Measurements from ENCODE around the gene PRKG1. TPM values are rescaled to one million over a fixed set of nuclear protein-coding genes. Genes with fewer than 3 reads are reported as not detected.

The PRKG1 gene
- total RNA-seq, 8 experiments from 2014 or later, result 5.6 to 40.7 (median 6.6) TPM

DNA sequence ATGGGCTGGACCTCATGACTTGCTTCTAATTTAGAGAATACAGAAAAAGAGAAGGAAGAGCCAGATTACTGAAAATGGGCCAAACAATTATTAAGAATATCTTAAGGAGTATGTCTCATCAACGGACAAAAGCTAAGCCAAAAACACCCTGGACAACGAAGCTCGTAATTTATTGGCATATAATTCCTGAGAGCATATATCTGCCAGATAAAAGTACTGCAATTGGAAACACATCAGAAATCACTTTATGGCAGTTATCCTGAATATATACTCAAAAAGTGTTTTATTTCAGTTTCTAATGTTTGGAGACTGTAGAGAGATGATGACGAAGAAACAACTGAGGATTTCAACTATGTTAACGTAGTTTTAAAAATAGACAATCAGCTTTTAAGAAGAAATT lies 413.3 kb downstream of the PRKG1 start:
- WGBS, 10 experiments, result 69 to 100% (median 92%) methylated on average over 2 to 5 of the region's 5 CpGs
- Histone ChIP-seq H3K4me1 (replicated peaks in 1 of 2) (peaks cover 0 to 17% of the 10 kb centered on the region in 2 donors), H3K4me3 (no peak overlapping the region), H3K27ac (no peak overlapping the region)
- no peak for ATAC-seq (replicated peaks in 6 of 8)
- in situ Hi-C loops (cut with MboI; ENCODE audit: low pct_unique_long_range_greater_than_20kb in 2 of 9, low sequenced_read_pairs in 9 of 9, unreplicated experiment in 9 of 9), result no loop called here

DNA sequence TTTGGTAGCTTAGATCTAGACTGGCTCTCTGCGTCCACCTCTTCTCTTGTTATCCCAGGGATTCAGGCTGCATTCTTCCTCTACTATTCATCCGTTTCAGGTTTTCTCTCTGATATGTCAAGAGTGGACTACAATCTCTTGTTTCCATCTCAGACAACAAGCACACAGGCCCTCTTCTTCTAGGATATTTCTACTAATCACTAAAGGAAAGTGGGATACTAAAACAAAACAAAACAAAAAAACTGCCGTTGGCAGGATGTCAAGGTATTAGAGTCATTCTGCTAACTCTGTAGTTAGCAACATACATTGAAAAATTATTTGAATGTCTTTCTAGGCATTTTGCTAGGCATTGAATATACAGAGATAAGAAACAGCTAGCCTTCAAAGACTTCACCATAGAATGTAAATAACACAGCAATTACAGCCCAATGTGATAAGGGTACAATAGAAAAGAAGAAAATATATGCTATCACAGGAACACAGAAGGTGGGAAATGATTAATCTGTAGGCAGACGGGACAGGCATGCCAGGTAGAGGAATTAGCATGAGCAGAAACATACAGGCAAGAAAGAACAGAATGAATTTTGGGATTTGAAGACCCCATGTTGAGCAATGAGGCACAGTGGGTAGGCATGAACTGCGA lies 414.6 kb downstream of the PRKG1 start:
- ATAC-seq (replicated peaks in 6 of 8), result no peak
- Histone ChIP-seq H3K4me3 (no peak overlapping the region), H3K4me1 (replicated peaks in 1 of 2) (peaks cover 0 to 17% of the 10 kb centered on the region in 2 donors), H3K27ac (no peak overlapping the region)
- 43 to 100% (median 80%) methylated on average over 1 to 5 of the region's 5 CpGs; no CpG with 5 or more reads in 1 of the 10 experiments for WGBS, 10 experiments
- in situ Hi-C loops (cut with MboI; ENCODE audit: low pct_unique_long_range_greater_than_20kb in 2 of 9, low sequenced_read_pairs in 9 of 9, unreplicated experiment in 9 of 9), result no loop called here

DNA sequence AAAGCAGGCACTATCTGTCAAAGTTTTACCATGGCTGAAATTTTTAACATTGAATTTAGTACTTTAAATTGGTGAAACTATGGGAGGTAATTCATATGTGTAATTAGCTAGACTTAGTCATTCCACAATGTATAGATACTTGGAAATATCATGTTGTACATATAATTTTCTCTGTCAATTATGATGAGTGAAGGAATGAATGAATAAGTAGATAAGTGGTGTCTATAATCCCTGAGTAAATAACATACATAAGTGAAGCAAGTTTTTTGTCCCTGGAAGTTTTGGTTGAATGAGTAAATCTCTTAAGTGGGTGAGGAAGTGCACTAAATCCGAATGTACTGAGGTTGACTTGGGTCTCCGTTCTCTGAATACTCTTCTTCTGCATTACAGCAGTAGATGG lies 424.1 kb downstream of the PRKG1 start:
- Histone ChIP-seq H3K27ac (no peak overlapping the region), H3K4me1 (replicated peaks in 1 of 2) (no peaks in the 10 kb centered on the region), H3K4me3 (no peak overlapping the region)
- ATAC-seq (replicated peaks in 6 of 8), result no peak
- in situ Hi-C loops (cut with MboI; ENCODE audit: low pct_unique_long_range_greater_than_20kb in 2 of 9, low sequenced_read_pairs in 9 of 9, unreplicated experiment in 9 of 9), result no loop called here
- WGBS, 10 experiments, result 80 to 100% (median 93%) methylated on average over 1 to 2 of the region's 2 CpGs; no CpG with 5 or more reads in 1 of the 10 experiments

DNA sequence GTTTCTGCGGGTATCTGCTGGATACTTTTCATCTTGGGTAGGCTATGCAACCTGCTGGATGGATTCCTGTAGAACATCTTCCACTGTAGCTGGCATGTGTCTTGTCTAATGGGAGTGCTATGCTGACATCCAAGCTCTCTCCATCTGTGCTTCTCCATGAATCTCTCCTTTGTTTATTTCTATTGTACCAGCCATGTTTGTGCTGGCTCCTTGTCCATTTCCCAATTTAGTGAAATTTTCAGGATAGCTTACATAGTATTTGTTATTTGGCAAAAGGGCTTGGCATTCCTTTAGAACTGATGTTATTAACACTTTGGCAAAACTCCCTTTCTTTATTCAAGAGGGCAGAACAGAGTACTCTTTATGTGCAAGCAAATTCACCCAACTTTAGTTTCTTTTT lies 427.1 kb downstream of the PRKG1 start:
- no peak overlapping the region for H3K27ac ChIP-seq
- no peaks in the 10 kb centered on the region for H3K4me1 ChIP-seq (replicated peaks in 1 of 2)
- no peak for ATAC-seq (replicated peaks in 6 of 8)
- H3K4me3 ChIP-seq, result no peak overlapping the region
- 88 to 100% (median 100%) methylated on average over 1 of the region's 1 CpG; no CpG with 5 or more reads in 4 of the 10 experiments for WGBS, 10 experiments
- in situ Hi-C loops (cut with MboI; ENCODE audit: low pct_unique_long_range_greater_than_20kb in 2 of 9, low sequenced_read_pairs in 9 of 9, unreplicated experiment in 9 of 9), result no loop called here

DNA sequence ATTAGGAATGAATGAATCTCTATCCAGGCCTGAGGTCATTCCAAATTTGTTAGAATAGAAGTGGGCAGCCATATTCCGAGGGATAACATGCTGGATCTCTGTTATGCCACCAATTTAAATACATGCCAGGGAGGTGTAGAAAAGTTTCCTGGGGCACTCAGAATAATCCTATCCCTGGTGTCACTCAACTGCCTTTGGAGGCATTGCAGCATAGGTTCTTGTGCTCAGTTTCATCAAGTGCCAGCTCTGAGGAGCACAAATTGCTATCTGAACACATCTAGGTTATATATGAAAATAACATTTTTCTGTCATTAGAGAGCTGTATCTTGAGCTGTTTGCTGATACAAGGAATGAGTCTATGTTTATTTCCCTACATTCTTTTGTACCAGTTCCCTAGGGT lies 427.8 kb downstream of the PRKG1 start:
- no peaks in the 10 kb centered on the region for H3K4me1 ChIP-seq (replicated peaks in 1 of 2)
- in situ Hi-C loops (cut with MboI; ENCODE audit: low pct_unique_long_range_greater_than_20kb in 2 of 9, low sequenced_read_pairs in 9 of 9, unreplicated experiment in 9 of 9), result no loop called here
- 83 to 100% (median 100%) methylated on average over 1 of the region's 1 CpG; no CpG with 5 or more reads in 5 of the 10 experiments for WGBS, 10 experiments
- H3K27ac ChIP-seq, result no peak overlapping the region
- no peak for ATAC-seq (replicated peaks in 6 of 8)
- no peak overlapping the region for H3K4me3 ChIP-seq

DNA sequence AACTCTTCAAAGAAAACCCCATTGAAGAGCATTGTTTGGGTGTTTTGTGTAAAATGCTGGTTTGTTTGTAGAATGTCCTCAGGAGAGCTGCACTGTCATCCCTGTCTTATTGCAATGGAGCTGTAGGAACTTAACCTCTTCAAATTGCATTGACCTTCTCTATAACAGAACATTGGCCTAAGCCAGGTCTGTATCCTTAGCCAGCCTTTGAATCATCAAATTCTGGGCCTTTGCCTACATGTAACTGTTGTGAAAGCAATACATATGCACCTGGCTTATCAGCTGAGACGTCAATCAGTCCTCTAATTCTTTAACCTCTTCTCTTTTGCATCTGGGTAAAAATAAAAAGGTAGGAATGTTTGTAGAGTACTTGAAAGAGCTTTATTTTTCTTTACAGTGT lies 429.1 kb downstream of the PRKG1 start:
- no peak overlapping the region for H3K27ac ChIP-seq
- 67 to 100% (median 86%) methylated on average over 1 of the region's 1 CpG; no CpG with 5 or more reads in 2 of the 10 experiments for WGBS, 10 experiments
- no peaks in the 10 kb centered on the region for H3K4me1 ChIP-seq (replicated peaks in 1 of 2)
- ATAC-seq (replicated peaks in 6 of 8), result no peak
- in situ Hi-C loops (cut with MboI; ENCODE audit: low pct_unique_long_range_greater_than_20kb in 2 of 9, low sequenced_read_pairs in 9 of 9, unreplicated experiment in 9 of 9), result no loop called here
- H3K4me3 ChIP-seq, result no peak overlapping the region

DNA sequence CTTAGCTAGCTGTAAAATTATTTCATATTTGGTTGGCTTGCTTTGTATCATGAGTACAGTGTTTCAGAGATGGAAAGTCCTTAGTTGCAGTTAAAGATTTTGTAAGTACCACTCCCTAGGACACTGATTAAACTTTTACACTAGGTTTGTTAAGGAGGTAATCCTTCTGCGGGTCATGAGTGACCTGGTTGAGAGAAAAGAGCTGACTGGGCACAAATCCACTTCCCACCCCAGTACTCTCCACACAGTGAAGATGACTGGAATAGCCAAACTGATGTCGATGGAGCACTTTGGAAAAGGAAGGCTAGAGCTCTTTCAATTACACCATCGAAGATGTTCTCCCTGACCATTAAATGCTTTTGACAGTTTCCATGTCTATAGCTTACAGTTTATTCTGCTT lies 433.2 kb downstream of the PRKG1 start:
- no peak for ATAC-seq (replicated peaks in 6 of 8)
- in situ Hi-C loops (cut with MboI; ENCODE audit: low pct_unique_long_range_greater_than_20kb in 2 of 9, low sequenced_read_pairs in 9 of 9, unreplicated experiment in 9 of 9), result no loop called here
- WGBS, 10 experiments, result 90 to 100% (median 97%) methylated on average over 1 to 3 of the region's 3 CpGs

DNA sequence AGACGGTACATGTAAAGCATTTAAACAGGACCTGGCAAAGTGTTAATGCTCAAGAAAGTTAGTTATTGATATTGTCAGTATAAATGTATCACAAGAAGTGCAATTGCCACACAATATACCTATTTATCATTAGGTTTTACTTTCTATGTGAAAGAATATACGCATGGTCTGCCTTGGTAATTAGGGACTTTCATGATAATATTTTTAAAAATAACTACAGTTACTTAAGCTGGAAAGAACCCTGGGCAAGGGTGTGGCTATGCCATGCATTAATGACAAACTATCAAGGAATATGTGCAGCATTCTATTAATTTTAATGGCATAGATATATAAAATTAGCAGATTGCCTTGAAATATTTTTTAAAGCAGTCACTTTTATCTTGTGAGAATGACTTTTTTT lies 433.9 kb downstream of the PRKG1 start:
- Histone ChIP-seq H3K27ac (no peak overlapping the region), H3K4me1 (replicated peaks in 1 of 2) (peaks cover 0 to 4% of the 10 kb centered on the region in 2 donors), H3K4me3 (no peak overlapping the region)
- in situ Hi-C loops (cut with MboI; ENCODE audit: low pct_unique_long_range_greater_than_20kb in 2 of 9, low sequenced_read_pairs in 9 of 9, unreplicated experiment in 9 of 9), result no loop called here
- no peak for ATAC-seq (replicated peaks in 6 of 8)
- 28 to 100% (median 83%) methylated on average over 1 to 2 of the region's 2 CpGs; no CpG with 5 or more reads in 1 of the 10 experiments for WGBS, 10 experiments

More for the DNA sequence above, 433.2 kb downstream of the PRKG1 start:
- Histone ChIP-seq H3K4me1 (replicated peaks in 1 of 2) (peaks cover 0 to 4% of the 10 kb centered on the region in 2 donors), H3K4me3 (no peak overlapping the region), H3K27ac (no peak overlapping the region)

DNA sequence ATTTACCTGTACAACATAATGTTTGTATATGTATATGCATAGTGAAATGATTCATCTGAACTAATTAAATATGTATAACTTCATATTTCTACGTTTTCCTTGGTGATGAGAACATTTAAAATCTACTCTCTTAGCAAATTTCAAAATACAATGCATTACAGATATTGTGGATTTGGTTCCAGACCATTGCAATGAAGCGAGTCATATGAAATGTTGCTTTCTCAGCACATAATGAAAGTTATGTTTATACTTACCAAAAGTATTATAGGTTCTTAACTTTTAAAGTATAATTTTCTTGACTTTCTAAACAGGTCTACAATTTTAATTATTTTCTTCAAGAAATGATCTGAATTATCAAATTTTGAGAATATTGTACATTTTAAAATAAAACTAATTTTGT lies 435.9 kb downstream of the PRKG1 start:
- Histone ChIP-seq H3K4me3 (no peak overlapping the region), H3K4me1 (replicated peaks in 1 of 2) (peaks cover 0 to 4% of the 10 kb centered on the region in 2 donors), H3K27ac (no peak overlapping the region)
- in situ Hi-C loops (cut with MboI; ENCODE audit: low pct_unique_long_range_greater_than_20kb in 2 of 9, low sequenced_read_pairs in 9 of 9, unreplicated experiment in 9 of 9), result no loop called here
- no peak for ATAC-seq (replicated peaks in 6 of 8)
- WGBS, 10 experiments, result 13 to 100% (median 72%) methylated on average over 1 to 2 of the region's 2 CpGs

DNA sequence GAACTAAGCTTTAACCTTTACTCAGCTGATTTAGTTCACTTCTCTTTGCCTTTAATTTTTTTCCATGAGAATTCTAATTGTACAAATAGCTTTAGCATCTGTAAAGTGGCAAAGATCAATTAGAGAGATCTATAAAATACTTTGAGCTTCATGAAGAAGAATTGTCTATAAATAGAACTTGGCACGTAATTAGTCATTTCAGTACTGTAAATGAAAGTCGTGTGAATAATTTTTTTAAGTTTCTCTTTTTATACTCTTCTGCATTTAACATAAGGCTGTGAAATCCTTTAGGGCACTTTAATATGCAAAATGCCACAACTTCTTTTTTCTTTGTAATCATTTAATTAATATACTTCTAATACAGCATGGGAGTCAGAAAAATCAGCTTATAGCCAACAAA lies 447.3 kb downstream of the PRKG1 start:
- no peaks in the 10 kb centered on the region for H3K4me1 ChIP-seq (replicated peaks in 1 of 2)
- 19 to 92% (median 40%) methylated on average over 1 to 2 of the region's 2 CpGs; no CpG with 5 or more reads in 1 of the 10 experiments for WGBS, 10 experiments
- no peak for ATAC-seq (replicated peaks in 6 of 8)
- in situ Hi-C loops (cut with MboI; ENCODE audit: low pct_unique_long_range_greater_than_20kb in 2 of 9, low sequenced_read_pairs in 9 of 9, unreplicated experiment in 9 of 9), result no loop called here
- H3K4me3 ChIP-seq, result no peak overlapping the region
- H3K27ac ChIP-seq, result no peak overlapping the region

DNA sequence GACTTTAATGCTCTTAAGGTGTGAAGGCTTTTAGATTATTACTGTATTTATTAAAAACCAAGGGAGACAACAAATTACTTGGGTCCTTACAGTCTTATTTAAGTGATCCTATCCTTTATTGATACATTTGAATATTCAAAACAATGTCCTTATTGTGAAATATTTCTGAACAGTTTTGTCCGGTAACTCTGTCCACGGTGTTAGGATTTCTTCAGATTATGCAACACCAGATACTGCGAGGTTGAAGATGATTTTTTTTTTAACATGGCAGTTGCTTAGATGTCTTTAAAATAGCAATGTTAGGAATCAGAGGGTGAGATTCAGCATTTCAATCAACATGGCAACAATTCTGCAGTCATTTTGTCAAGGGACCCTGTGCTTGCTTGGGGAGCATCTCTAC lies 448.6 kb downstream of the PRKG1 start:
- no peak for ATAC-seq (replicated peaks in 6 of 8)
- WGBS, 10 experiments, result 33 to 100% (median 83%) methylated on average over 1 to 3 of the region's 3 CpGs; no CpG with 5 or more reads in 1 of the 10 experiments
- H3K4me3 ChIP-seq, result no peak overlapping the region
- in situ Hi-C loops (cut with MboI; ENCODE audit: low pct_unique_long_range_greater_than_20kb in 2 of 9, low sequenced_read_pairs in 9 of 9, unreplicated experiment in 9 of 9), result no loop called here
- H3K27ac ChIP-seq, result no peak overlapping the region
- no peaks in the 10 kb centered on the region for H3K4me1 ChIP-seq (replicated peaks in 1 of 2)

DNA sequence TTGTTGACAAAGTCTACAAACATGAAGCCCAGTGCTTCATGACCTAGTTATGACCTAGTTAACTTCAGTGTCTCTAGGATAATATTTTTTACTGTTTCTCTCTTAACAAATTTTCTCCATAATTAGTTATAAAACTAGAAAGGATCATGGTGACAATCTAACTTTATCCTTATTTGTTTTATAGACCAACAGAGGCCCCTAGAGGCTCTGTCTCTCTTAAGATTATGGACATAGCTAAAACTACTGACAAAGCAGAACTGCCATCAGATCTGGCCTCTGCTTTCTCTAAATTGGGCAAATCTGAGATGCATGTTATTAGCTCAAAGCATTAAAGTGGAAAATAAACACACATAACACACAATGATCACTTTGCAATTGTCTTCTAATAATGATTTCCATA lies 449.2 kb downstream of the PRKG1 start:
- no peak for ATAC-seq (replicated peaks in 6 of 8)
- Histone ChIP-seq H3K4me1 (replicated peaks in 1 of 2) (no peaks in the 10 kb centered on the region), H3K4me3 (no peak overlapping the region), H3K27ac (no peak overlapping the region)
- in situ Hi-C loops (cut with MboI; ENCODE audit: low pct_unique_long_range_greater_than_20kb in 2 of 9, low sequenced_read_pairs in 9 of 9, unreplicated experiment in 9 of 9), result no loop called here

DNA sequence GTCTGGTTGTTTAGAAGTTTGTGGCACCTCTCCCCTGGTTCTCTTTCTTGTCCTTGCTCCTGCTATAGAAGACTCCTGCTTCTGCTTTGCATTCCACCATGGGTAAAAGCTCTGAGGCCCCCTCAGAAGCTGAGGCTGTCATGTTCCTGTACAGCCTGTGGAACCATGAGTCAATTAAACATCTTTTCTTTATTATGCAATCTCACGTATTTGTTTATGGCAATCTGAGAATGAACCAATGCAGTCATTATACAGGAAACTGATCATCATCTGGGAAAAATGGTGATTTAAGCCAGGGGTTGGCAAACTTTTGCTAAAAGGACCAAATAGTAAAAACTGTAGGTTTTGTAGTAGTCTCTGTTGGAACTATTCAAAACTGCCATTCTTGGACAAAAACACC lies 449.8 kb downstream of the PRKG1 start:
- Histone ChIP-seq H3K4me1 (replicated peaks in 1 of 2) (no peaks in the 10 kb centered on the region), H3K27ac (no peak overlapping the region), H3K4me3 (no peak overlapping the region)
- in situ Hi-C loops (cut with MboI; ENCODE audit: low pct_unique_long_range_greater_than_20kb in 2 of 9, low sequenced_read_pairs in 9 of 9, unreplicated experiment in 9 of 9), result no loop called here
- no peak for ATAC-seq (replicated peaks in 6 of 8)
- WGBS, 10 experiments, result 0 to 100% (median 100%) methylated on average over 1 of the region's 1 CpG; no CpG with 5 or more reads in 3 of the 10 experiments

DNA sequence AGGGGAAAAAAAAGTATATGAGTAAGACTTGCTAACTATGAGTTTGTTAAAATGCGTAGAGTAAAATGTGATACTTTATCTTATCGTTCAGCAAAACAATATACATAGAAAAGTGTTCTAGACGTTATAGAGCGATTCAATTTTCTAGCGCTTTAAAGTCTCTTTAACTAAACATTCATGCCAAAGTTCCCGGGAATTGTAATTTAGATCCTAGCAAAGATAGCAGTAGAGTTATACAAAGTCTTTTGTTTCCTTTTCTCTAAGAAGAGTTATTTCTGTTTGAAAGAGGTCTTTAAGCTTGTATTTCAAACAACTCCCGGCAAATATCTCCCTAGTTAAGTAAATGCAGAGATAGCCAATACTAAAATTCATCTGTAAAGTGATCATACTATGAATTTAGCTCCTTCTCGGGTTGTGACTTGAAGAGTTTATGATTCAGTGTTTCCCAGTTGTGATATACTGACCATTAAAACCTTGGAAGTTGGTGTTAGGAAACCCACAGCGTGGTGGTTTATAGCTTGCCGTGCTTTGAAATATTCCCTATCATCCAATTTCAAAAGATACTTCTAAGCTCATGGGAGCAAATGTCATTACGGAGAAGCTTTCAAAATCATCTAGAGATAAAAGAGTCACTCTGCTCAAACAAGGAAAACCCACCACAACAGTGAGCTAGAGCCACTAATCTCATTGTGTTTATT lies 453.4 kb downstream of the PRKG1 start:
- no peaks in the 10 kb centered on the region for H3K4me1 ChIP-seq (replicated peaks in 1 of 2)
- ATAC-seq (replicated peaks in 6 of 8), result no peak
- in situ Hi-C loops (cut with MboI; ENCODE audit: low pct_unique_long_range_greater_than_20kb in 2 of 9, low sequenced_read_pairs in 9 of 9, unreplicated experiment in 9 of 9), result no loop called here
- 71 to 85% (median 80%) methylated on average over 3 to 11 of the region's 11 CpGs for WGBS, 10 experiments
- H3K27ac ChIP-seq, result no peak overlapping the region
- H3K4me3 ChIP-seq, result no peak overlapping the region
